K562 (cell line): Measurements from ENCODE around the gene TBC1D1. TPM values are rescaled to one million over a fixed set of nuclear protein-coding genes. Genes with fewer than 3 reads are reported as not detected.

Experiments used
- CBX3 ChIP-seq, 2 experiments: IDR thresholded peaks; 1 replicate in 1 of 2; 2 replicates in 1 of 2; pipeline ENCODE4 v1.6.1; 2012; ENCODE audit warnings: inconsistent platforms in 2 of 2, low read length in 2 of 2, borderline replicate concordance in 1 of 2, control low read depth in 1 of 2
- ELF4 ChIP-seq: fragments of 450-650 bp; formaldehyde crosslinking; IDR thresholded peaks from 2 replicates; pipeline ENCODE4 v1.4.0; 2022; ENCODE audit warnings: missing genetic modification characterization
- ETV5 ChIP-seq: sonication (generic); formaldehyde crosslinking; IDR thresholded peaks from 2 replicates; pipeline ENCODE4 v1.4.0; 2020; ENCODE audit warnings: low read depth, mild to moderate bottlenecking, missing genetic modification reagents
- KAT8 ChIP-seq: fragments of 450-650 bp; IDR thresholded peaks from 2 replicates; pipeline ENCODE4 v1.6.1; 2016; ENCODE audit warnings: low read depth, mild to moderate bottlenecking
- LCOR ChIP-seq: sonication (generic); formaldehyde crosslinking; IDR thresholded peaks from 2 replicates; pipeline ENCODE4 v1.8.0; 2022; ENCODE audit warnings: mild to moderate bottlenecking, missing genetic modification reagents
- NELFE ChIP-seq: IDR thresholded peaks from 2 replicates; pipeline ENCODE4 v1.6.1; 2011; ENCODE audit warnings: mild to moderate bottlenecking; ENCODE audit not compliant: insufficient read depth, insufficient read length
- NR2C1 ChIP-seq, 2 experiments: fragments of 450-650 bp; IDR thresholded peaks; 2 replicates each; pipeline ENCODE4 v1.6.1; 2017; ENCODE audit warnings: mild to moderate bottlenecking in 2 of 2, antibody characterized with exemption in 1 of 2, inconsistent platforms in 1 of 2, missing compliant biosample characterization in 1 of 2, missing genetic modification characterization in 1 of 2
- SMARCC2 ChIP-seq: fragments of 450-650 bp; IDR thresholded peaks from 2 replicates; pipeline ENCODE4 v1.6.1; 2017; ENCODE audit warnings: antibody characterized with exemption, moderate library complexity, mild to moderate bottlenecking, low read depth
- STAT6 ChIP-seq: sonication (generic); formaldehyde crosslinking; IDR thresholded peaks from 2 replicates; pipeline ENCODE4 v1.8.1; 2023; ENCODE audit warnings: mild to moderate bottlenecking, missing genetic modification reagents
- TFE3 ChIP-seq: fragments of 450-650 bp; formaldehyde crosslinking; IDR thresholded peaks from 2 replicates; pipeline ENCODE4 v1.4.0; 2020; ENCODE audit warnings: mild to moderate bottlenecking, mixed read lengths
- THRAP3 ChIP-seq: fragments of 450-650 bp; IDR thresholded peaks from 2 replicates; pipeline ENCODE4 v1.6.1; 2016; ENCODE audit warnings: mild to moderate bottlenecking, inconsistent platforms, borderline replicate concordance
- ZBTB33 ChIP-seq: sonication (generic); formaldehyde crosslinking; IDR thresholded peaks from 2 replicates; pipeline ENCODE4 v1.8.1; 2023; ENCODE audit warnings: mild to moderate bottlenecking, missing genetic modification reagents
- ZMIZ1 ChIP-seq, 2 experiments: fragments of 150-350 bp in 1 of 2; IDR thresholded peaks; 2 replicates each; pipeline ENCODE4 v1.6.1; 2012 to 2016; ENCODE audit warnings: low read depth in 2 of 2, low read length in 2 of 2, mild to moderate bottlenecking in 1 of 2, moderate library complexity in 1 of 2
- polyA plus RNA-seq, 8 experiments: library from polyadenylated mRNA; depleted of rRNA in 4 of 8; stranded (reverse) in 5 of 8; unstranded in 3 of 8; fragments of >200 nt; fragmentation: Nextera tagmentation in 2 of 8; fragmentation: Illumina TruSeq in 1 of 8; extraction: Ambion mirVana in 2 of 8; extraction: Trizol in 1 of 8; gene quantifications; 2 replicates each; pipeline versions ENCODE4 v1.2.1 to v1.2.3, GENCODE V29; 2011 to 2014; ENCODE audit warnings: inconsistent platforms in 1 of 8, missing spikeins in 1 of 8
- total RNA-seq, 7 experiments: library from RNA; depleted of rRNA in 6 of 7; stranded (reverse); fragments of >200 nt in 6 of 7; fragmentation: Illumina TruSeq in 2 of 7; extraction: Trizol in 2 of 7; gene quantifications; 2 replicates each; pipeline versions ENCODE4 v1.2.1 to v1.2.3, GENCODE V29; 2011 to 2021; ENCODE audit warnings: low replicate concordance in 1 of 7
- TF ChIP-seq, protein P1 (sequence below): fragments of 450-650 bp; IDR thresholded peaks from 2 replicates; pipeline ENCODE4 v1.7.1; 2018; ENCODE audit warnings: mild to moderate bottlenecking, low read depth; ENCODE audit not compliant: partially characterized antibody

Gene TBC1D1
- total and polyA plus RNA-seq, 9 of the 15 experiments (the other 6 are each of a cell fraction or from before 2014, with no cell fraction given): 0.59 to 14.2 (median 8.8) TPM

DNA sequence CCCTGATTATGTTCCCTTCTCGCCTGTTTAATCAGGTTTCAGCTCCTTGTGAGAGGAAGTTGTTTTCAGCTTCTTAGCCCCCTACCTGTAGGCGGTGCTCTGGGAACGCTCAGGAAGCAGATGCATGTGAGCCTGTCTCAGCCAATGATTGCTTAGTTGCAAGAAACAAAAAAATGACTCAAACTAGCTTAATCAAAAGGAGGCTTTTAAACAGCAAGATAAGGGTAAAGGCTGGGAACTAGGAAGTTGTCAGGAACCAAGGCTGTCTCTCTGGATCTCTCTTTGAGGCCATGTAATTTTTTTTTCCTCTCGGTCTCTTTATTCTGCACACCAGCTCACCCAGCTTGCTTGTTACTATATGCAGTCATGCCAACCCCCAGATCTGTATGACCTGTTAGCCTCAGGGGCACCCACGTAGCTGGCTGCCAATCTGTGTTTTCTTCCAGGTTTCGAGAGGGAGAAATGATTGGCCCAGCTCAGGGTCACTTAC is 178.4 kb downstream of the TBC1D1 start (continued):
- TF ChIP-seq CBX3 (IDR thresholded peaks at IDR 0.05; ENCODE audit: borderline replicate concordance in 1 of 2, low read length in 2 of 2) (no peak), STAT6 (CRISPR knock-in tag) (no peak), ZMIZ1 (IDR thresholded peaks at IDR 0.05; ENCODE audit: low read depth in 2 of 2, low read length in 2 of 2) (no peak), NELFE (no peak), ZBTB33 (CRISPR knock-in tag) (no peak), KAT8 (no peak), NR2C1 (IDR thresholded peaks at IDR 0.05) (no peak), NR2C1 (tag; IDR thresholded peaks at IDR 0.05) (0 out of 2 replicates have a peak, but pooled peaks have one; percentile 15), TFE3 (CRISPR knock-in tag) (no peak), ETV5 (CRISPR knock-in tag) (no peak), THRAP3 (no peak), LCOR (CRISPR knock-in tag) (peak; percentile 73; the same call in 1 of the 2 replicates), SMARCC2 (no peak), ELF4 (CRISPR knock-in tag) (no peak)
- TF ChIP-seq, protein P1, sequence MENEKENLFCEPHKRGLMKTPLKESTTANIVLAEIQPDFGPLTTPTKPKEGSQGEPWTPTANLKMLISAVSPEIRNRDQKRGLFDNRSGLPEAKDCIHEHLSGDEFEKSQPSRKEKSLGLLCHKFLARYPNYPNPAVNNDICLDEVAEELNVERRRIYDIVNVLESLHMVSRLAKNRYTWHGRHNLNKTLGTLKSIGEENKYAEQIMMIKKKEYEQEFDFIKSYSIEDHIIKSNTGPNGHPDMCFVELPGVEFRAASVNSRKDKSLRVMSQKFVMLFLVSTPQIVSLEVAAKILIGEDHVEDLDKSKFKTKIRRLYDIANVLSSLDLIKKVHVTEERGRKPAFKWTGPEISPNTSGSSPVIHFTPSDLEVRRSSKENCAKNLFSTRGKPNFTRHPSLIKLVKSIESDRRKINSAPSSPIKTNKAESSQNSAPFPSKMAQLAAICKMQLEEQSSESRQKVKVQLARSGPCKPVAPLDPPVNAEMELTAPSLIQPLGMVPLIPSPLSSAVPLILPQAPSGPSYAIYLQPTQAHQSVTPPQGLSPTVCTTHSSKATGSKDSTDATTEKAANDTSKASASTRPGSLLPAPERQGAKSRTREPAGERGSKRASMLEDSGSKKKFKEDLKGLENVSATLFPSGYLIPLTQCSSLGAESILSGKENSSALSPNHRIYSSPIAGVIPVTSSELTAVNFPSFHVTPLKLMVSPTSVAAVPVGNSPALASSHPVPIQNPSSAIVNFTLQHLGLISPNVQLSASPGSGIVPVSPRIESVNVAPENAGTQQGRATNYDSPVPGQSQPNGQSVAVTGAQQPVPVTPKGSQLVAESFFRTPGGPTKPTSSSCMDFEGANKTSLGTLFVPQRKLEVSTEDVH: no peak
